Activated T-helper 17 cell treated with anti-CD3 and anti-CD28 coated beads, Interleukin-2, amount 50 U/mL, for 72 hours (primary cell): ENCODE results near the gene SRP14. TPM values are rescaled to one million over a fixed set of nuclear protein-coding genes. Genes with fewer than 3 reads are reported as not detected.
"Not testable (repeated sequence)": the region's sequence is repeated elsewhere in the genome, so short reads cannot be mapped to it uniquely, and the experiment has no call there.

Experiments
- ATAC-seq: fragments of 150-1000 bp; cut with Tn5 transposase; replicated peaks from 2 replicates; pipeline ENCODE4 v1.10.0; 2021; ENCODE audit warnings: mild to moderate bottlenecking, moderate library complexity
- H3K27ac Mint-ChIP-seq: one replicate; pipeline ENCODE4 v1.8.0; 2022; ENCODE audit warnings: mixed read lengths
- H3K27me3 Mint-ChIP-seq: one replicate; pipeline ENCODE4 v1.8.0; 2022; ENCODE audit warnings: mixed read lengths
- H3K36me3 Mint-ChIP-seq: one replicate; pipeline ENCODE4 v1.8.0; 2022; ENCODE audit warnings: low read depth, mild to moderate bottlenecking, mixed read lengths
- H3K4me1 Mint-ChIP-seq: one replicate; pipeline ENCODE4 v1.8.0; 2022; ENCODE audit warnings: mixed read lengths
- H3K4me3 Mint-ChIP-seq: one replicate; pipeline ENCODE4 v1.8.0; 2022; ENCODE audit warnings: mild to moderate bottlenecking, mixed read lengths
- H3K9me3 Mint-ChIP-seq: one replicate; pipeline ENCODE4 v1.8.0; 2022; ENCODE audit warnings: mixed read lengths
- total RNA-seq, 2 donors: library from RNA; stranded (reverse); gene quantifications; one replicate each; pipeline ENCODE4 v1.2.3, GENCODE V29; 2022

Gene SRP14
- total RNA-seq, 2 donors from 2014 or later = 121 to 140 TPM

DNA sequence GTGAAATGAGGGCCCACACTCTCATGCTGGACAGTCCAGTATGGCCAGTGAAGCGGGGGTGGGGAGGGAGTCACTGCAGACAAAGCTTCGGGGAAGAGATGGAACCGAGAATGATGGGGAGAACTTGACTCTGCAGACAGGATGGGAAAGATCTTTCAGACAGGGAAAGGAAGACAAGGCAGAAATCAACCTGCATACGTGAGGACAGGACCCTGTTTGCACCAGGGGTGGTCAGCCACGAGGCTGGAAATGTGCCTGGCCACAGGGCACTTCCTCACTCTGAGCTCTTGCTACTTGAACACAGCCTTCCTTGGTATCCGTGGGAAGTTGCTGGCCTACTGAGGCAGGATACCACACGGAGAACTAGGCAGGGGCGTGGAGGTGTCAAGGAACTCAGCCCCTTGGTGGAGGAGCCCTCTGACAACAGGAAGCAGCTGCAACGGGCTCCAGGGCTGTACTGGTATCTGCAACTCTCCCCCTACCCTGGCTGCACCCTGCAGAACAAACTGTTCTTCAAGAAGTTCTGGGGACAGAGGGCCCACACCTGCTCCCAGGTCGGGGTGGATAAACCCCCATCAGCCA lies 9.3 kb upstream of the SRP14 start:
- Mint-ChIP-seq H3K9me3 (peaks cover 3% of the 10 kb centered on the region), H3K4me3 (peak overlapping the region; percentile 79), H3K4me1 (peaks cover 40% of the 10 kb centered on the region), H3K27me3 (no peaks in the 10 kb centered on the region), H3K36me3 (no peaks in the 10 kb centered on the region), H3K27ac (peak overlapping the region; percentile 94)
- ATAC-seq = no peak

DNA sequence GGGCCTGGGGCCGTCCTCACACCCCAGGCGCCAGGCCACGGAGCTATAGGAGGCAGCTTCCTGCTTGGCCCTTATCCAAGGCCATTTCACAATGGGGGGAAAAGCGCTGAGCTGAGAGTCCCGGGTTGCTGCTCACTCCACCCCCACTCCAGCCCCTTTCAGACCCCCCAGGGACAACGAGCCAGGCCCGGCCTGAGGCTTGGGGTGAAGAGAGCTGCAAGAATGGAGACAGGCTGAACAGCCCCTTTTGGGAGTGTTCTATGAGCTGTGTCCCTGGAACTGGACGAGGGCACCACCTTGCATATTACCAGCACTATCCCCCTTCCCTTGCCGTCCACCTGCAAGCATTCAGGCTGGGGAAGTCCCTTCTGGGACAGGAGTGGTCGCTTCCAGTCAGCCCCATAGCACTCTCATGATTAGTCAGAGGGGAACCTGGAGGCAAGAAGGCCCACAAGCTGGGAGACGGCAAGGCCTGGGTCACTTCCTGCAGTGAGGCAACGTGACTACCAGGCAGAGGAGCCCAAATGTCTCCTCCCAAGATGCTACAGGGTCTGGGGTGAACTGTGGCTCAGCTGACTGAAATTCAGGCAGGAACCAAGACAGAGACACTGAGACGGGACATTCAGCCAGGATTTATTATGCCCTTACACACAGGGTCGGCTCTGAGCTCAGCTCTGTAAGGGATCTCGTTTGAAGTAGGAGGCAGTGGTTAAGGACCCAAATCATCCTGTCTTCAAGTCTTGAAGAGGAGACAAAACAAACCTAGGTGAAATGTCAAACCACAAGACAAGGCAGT lies 8.6 kb upstream of the SRP14 start:
- Mint-ChIP-seq H3K4me1 (peaks cover 40% of the 10 kb centered on the region), H3K27me3 (no peaks in the 10 kb centered on the region), H3K9me3 (peaks cover 3% of the 10 kb centered on the region), H3K27ac (peak overlapping the region; percentile 94), H3K36me3 (no peaks in the 10 kb centered on the region), H3K4me3 (peak overlapping the region; percentile 79)
- peak; percentile 83 for ATAC-seq

DNA sequence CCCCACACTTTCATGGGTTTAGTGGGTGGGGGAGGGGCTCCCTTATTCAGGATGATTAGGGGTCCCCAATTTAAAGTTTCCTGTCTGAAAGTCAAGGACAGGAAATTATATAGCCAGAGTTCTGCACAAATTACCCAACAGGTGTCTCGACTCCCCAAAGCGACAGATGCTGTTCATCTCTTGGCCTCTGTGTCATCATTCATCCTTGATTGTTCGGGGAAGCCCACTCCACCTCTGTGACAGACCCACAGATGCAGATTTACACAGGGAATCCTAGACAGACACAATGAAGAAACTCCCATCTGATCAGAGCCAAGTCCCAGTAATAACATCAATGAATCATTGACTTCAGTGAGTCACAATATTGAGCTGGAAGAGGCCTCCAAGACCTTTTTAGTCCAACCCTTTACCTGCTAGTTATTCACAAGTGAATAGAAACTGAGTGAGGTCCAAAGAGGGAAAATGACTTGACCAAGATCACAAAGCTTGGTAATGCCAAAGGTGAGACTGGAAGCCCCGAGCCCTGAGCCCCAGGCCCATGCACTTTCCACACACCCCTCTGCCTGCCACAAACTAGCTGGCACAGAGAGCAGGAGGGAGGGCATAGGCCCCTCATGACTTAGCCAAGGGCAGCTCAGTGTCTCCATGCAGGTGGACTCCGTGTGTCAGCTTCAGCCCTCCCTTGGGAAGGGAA lies 7.9 kb upstream of the SRP14 start:
- Mint-ChIP-seq H3K36me3 (no peaks in the 10 kb centered on the region), H3K9me3 (peaks cover 3% of the 10 kb centered on the region), H3K4me3 (peak overlapping the region; percentile 79), H3K27me3 (no peaks in the 10 kb centered on the region), H3K27ac (peak overlapping the region; percentile 94), H3K4me1 (peaks cover 40% of the 10 kb centered on the region)
- peak; percentile 59 for ATAC-seq

DNA sequence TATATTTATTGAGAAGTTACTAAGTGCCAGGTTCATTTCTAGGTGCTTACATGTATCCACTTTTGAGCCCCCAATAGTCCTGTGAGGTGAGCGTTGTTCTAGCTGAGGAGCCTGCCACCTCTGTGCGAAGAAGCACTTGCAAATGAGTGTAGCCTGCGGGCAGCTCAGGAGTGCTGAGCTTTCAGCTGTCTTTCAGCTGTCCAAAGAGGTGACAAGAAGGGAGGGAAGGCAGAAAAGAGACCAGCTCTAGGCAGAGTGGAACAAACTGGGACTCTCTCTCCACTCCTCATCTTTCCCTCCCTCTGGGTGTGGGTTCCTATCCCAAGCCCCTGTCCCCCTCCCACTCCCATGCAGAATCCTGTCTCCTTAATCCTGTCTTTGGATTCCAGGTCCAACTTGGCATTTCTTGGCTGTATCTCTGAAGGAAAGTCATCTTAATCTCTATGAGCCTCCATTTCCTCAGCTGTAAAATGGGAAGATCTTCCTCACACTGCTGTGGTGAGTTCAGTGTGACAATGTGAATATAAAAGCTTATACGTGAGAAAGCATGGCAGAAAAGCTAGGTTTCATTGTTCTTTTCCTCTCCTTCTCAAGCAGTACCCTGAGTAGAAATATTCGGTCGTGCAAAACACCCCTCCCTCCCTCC lies 6.7 kb upstream of the SRP14 start:
- Mint-ChIP-seq H3K9me3 (peaks cover 3% of the 10 kb centered on the region), H3K4me3 (peak overlapping the region; percentile 77), H3K27me3 (no peaks in the 10 kb centered on the region), H3K27ac (peak overlapping the region; percentile 91), H3K4me1 (peaks cover 40% of the 10 kb centered on the region), H3K36me3 (no peaks in the 10 kb centered on the region)
- ATAC-seq = no peak

DNA sequence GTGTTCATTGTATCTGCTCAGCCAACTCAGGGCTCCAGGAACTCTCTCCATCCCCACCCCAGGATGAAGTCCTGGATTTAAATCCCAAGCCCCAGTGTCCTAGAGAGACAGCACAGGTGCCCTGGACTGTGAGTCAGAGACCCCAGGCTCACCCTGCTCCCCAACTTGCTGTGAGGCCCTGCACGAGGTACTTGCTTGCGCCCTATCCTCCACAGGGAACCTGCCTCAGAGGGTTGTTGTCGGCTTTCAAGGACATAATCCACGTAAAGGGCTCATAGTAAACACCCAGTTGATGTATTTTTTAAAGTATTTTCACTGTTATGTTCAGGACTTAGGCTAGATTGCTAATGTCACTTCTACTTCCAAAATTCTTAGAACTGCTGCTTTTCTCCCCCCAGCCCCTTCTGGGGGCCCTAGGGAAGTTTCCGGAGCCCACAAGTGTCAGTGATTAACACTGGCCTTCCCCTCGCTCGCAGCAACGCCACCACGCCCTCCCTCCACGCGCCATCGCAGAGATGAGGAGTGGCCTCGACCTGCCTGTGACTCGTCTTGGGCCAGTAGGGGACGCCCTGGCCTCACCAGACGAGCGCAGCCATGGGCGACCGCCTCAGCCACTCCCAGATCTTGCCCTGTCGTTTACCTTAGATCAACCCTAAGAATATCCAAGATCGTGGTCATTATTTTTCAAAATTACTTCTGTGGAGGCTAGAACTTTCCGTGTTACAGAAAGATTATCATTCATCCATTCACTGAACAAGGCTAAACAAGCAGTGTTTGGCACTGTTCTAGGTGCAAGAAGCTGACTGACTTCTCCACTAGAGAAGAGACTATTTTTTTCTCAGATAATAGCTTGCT lies 6.0 kb upstream of the SRP14 start:
- Mint-ChIP-seq H3K9me3 (no peaks in the 10 kb centered on the region), H3K36me3 (no peaks in the 10 kb centered on the region), H3K27me3 (no peaks in the 10 kb centered on the region), H3K4me1 (peaks cover 41% of the 10 kb centered on the region), H3K27ac (peak overlapping the region; percentile 91), H3K4me3 (peak overlapping the region; percentile 77)
- ATAC-seq = peak; percentile 76

DNA sequence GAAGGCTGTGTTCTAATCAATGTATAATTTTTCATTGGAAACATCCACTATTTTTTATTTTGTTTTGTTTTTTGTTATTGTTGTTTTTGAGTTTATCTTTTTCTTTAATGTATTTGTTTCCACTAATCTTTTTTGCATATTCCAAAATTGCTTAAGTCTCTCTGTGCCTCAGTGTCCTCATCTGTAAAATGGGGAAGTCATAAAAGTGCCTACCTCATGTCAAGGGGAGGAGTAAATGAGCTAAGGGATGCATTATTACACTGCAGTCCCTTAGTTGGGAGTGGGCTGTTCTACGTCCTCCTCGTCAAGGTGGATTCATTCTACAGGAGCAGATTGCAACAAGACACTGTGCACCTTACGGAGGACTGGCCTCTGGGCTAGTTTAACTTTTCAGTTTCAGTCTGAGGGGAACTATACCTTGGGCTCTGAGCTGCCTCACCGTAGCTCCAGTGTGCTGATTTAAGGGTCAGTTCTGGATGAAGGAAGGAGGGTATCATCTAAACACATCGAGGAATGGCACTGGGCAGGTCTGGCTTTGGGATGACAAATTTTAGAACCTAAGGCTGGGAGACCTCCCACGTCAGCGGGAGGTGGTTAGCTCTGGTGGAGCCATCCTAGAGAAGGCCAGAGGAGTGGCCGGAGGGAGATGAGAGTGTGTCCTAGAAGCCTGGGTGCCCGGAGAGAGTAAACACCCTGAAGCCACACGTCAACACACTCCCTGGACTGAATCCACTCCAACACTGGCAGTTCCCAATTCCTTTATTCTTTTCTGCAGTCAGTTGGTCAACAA lies 5.1 kb upstream of the SRP14 start:
- peak overlapping the region; percentile 91 for H3K27ac Mint-ChIP-seq
- no peaks in the 10 kb centered on the region for H3K9me3 Mint-ChIP-seq
- no peaks in the 10 kb centered on the region for H3K27me3 Mint-ChIP-seq
- H3K4me1 Mint-ChIP-seq = peaks cover 35% of the 10 kb centered on the region
- ATAC-seq = no peak
- H3K4me3 Mint-ChIP-seq = peak overlapping the region; percentile 77
- H3K36me3 Mint-ChIP-seq = peaks cover 5% of the 10 kb centered on the region

DNA sequence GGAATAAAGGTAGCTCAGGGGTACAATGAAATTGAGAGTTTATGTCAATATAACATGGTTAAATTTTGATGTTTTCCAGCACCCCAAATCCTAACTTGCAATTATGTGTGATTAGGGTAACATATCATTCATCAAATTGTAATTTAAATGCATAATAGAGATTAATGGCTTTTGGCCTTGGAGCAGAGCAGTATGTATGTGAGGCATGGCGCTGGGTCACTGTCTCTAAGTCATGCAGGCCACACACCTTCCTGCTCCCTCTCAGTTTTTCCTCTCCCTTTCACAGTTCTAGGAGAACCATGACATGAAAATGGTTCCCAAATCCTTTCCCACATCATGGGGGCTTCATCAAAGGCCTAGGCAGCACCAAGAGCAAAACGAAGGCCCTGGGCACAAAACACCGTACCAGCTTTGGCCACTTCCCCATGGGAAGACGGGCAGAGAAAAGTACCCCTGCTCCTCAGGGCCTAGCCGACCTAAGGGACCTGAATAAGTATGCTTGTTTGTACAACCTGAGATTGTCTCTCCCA lies 3.9 kb upstream of the SRP14 start:
- ATAC-seq = no peak
- no peaks in the 10 kb centered on the region for H3K9me3 Mint-ChIP-seq
- no peak overlapping the region for H3K27ac Mint-ChIP-seq
- H3K27me3 Mint-ChIP-seq = no peaks in the 10 kb centered on the region
- H3K4me1 Mint-ChIP-seq = peaks cover 29% of the 10 kb centered on the region
- H3K4me3 Mint-ChIP-seq = no peak overlapping the region
- peaks cover 18% of the 10 kb centered on the region for H3K36me3 Mint-ChIP-seq

DNA sequence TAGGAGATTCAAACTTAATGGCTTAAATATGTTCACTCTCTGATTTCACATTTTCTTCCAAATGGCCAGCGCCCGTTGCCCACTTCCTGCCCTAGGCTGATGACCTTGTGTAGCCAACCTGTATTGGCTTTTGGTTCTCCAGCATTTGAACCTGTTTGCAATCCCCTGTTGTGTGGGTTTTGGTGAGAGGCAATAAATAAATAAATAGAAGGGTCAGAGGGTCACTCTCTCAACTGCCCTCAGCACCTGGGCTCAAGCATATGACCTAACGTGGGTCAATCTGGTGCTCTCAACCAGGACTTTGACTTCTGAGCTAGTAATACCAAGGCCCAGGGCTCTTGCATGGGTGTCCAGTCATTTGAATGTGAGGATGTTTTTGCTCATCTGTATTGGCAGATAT lies 1.8 kb upstream of the SRP14 start:
- Mint-ChIP-seq H3K27ac (peak overlapping the region; percentile 95), H3K36me3 (peaks cover 38% of the 10 kb centered on the region), H3K27me3 (no peaks in the 10 kb centered on the region), H3K4me1 (peaks cover 35% of the 10 kb centered on the region), H3K9me3 (no peaks in the 10 kb centered on the region), H3K4me3 (peak overlapping the region; percentile 98)
- ATAC-seq = no peak

DNA sequence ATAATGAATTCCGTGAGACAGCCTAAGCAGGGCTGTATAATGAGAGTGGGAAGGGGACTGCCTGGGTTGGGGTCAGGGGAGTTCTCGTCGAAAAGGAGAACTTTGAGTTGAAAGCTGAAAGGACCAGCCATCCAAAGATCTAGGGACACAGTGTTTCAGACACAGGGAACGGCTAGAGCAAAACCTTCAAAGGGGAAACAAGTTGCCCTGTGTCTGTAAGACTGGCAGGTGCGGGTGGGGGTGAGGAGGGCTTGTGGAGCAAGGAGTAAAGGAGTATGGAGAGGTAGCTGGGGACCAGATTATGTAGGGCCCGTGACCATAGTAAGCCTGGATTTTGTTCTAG lies 1.3 kb upstream of the SRP14 start:
- H3K36me3 Mint-ChIP-seq = peaks cover 44% of the 10 kb centered on the region
- H3K4me1 Mint-ChIP-seq = peaks cover 33% of the 10 kb centered on the region
- H3K27me3 Mint-ChIP-seq = no peaks in the 10 kb centered on the region
- peak overlapping the region; percentile 98 for H3K4me3 Mint-ChIP-seq
- H3K27ac Mint-ChIP-seq = peak overlapping the region; percentile 95
- H3K9me3 Mint-ChIP-seq = no peaks in the 10 kb centered on the region
- no peak for ATAC-seq

DNA sequence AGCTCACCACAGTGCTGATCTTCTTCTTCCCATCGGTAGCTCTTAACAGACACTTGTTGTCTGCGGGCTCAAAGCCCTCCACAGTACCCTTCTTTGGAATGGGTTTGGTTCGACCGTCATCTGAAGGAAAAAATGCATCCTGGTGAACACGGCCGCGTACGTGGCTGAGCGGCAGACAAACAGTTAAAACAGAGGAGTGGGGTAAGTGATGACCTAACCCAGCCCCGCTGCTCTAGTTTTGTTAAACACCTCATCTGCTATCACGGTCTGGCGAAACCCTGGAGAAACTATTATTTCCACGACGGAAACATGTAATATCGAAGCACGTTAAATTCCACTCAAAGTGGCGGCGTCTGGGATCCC lies 725 bp downstream of the SRP14 start:
- Mint-ChIP-seq H3K27me3 (no peaks in the 10 kb centered on the region), H3K4me1 (peaks cover 32% of the 10 kb centered on the region), H3K27ac (peak overlapping the region; percentile 95), H3K36me3 (peaks cover 64% of the 10 kb centered on the region), H3K4me3 (peak overlapping the region; percentile 98), H3K9me3 (no peaks in the 10 kb centered on the region)
- no peak for ATAC-seq

DNA sequence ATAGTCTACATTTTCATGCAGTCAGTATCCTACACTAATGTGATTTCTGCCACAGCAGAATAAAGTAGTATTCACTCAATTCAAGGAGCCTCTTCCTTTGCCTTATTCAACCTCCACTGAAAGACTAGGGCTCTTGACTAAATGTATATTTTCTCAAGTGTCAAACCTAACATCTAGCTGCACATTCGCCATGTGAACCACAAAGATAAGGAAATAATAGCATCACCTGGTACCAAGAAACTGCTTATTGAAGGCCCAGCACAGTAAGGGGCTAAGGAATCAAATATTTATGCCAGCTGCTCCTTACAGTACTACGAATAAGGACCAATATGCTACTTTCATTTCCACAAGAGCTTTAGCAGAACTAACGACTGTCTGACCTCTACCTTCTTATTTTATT lies 1.3 kb downstream of the SRP14 start:
- no peak for ATAC-seq
- peak overlapping the region; percentile 98 for H3K4me3 Mint-ChIP-seq
- H3K27ac Mint-ChIP-seq = peak overlapping the region; percentile 95
- H3K4me1 Mint-ChIP-seq = peaks cover 32% of the 10 kb centered on the region
- no peaks in the 10 kb centered on the region for H3K27me3 Mint-ChIP-seq
- no peaks in the 10 kb centered on the region for H3K9me3 Mint-ChIP-seq
- peaks cover 69% of the 10 kb centered on the region for H3K36me3 Mint-ChIP-seq

DNA sequence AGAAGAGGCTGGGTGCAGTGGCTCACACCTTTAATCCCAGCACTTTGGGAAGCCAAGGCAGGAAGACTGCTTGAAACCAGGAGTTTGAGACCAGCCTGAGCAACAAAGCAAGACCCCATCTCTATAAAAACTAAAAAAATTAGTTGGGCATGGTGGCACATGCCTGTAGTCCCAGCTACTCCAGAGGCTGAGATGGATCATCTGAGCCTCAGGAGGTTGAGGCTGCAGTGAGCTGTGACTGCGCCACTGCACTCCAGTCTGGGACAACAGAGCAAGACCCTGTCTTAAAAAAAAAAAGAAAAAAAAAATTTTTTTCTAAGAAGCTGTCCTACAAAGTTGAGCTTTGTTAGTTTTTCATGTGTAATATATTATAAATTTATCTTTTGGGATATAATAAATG lies 3.8 kb downstream of the SRP14 start:
- Mint-ChIP-seq H3K36me3 (peaks cover 94% of the 10 kb centered on the region), H3K4me1 (peaks cover 28% of the 10 kb centered on the region)
- ATAC-seq, H3K9me3 Mint-ChIP-seq, H3K27ac Mint-ChIP-seq, H3K4me3 Mint-ChIP-seq, H3K27me3 Mint-ChIP-seq: not testable (repeated sequence)
